ENCODE measurements around the gene DHRS4.
A peak's percentile ranks its signal among the peaks of the same experiment; 100 is the strongest.

Gene DHRS4

DNA sequence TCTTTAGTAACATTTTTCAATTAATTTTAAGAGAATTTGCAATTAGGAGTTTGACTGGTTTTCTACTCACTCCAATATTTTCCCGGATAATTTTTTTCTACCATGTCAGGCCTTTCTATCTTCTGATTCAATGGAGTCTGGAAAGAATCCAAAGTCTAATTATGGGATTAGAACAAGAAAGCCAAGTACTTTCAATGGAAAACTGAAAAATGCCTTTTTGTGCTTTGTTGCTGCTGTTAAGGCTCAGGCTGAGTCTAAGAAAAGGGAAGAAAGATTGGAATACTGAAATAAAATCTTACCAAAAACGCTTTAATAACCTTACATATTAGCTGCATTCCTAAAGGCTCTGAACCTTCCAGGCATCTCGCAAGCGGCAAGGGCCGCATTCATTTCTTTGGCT lies 24.4 kb upstream of the DHRS4 start:
- no peak overlapping the region for H3K4me3 ChIP-seq (ENCODE audit: low read depth, low read length, poor library complexity, severe bottlenecking)
- no peaks in the 10 kb centered on the region for H3K9me3 ChIP-seq (ENCODE audit: low read length)
- no peak overlapping the region for H2AFZ ChIP-seq (ENCODE audit: low read length)
- H3K4me2 ChIP-seq (ENCODE audit: low read length): no peak overlapping the region
- no peaks in the 10 kb centered on the region for H3F3A ChIP-seq (ENCODE audit: insufficient read depth, low read length)
- TF ChIP-seq CTCF (IDR thresholded peaks at IDR 0.05; ENCODE audit: low read length): no peak
- TF ChIP-seq EZH2 (IDR thresholded peaks at IDR 0.05; ENCODE audit: borderline replicate concordance, low read length): no peak
- H4K20me1 ChIP-seq (ENCODE audit: insufficient read depth, low read length): no peaks in the 10 kb centered on the region
- no peaks in the 10 kb centered on the region for H3K79me2 ChIP-seq (ENCODE audit: insufficient read depth, low read length)
- no peak overlapping the region for H3K27ac ChIP-seq (ENCODE audit: low read depth, low read length, poor library complexity, severe bottlenecking)
- H3K9me2 ChIP-seq (ENCODE audit: low read depth, low read length): no peaks in the 10 kb centered on the region
- no peaks in the 10 kb centered on the region for H3K27me3 ChIP-seq (ENCODE audit: insufficient read depth, low read length)
- no peaks in the 10 kb centered on the region for H3K4me1 ChIP-seq (ENCODE audit: insufficient read depth, low read length, severe bottlenecking)
- H3K36me3 ChIP-seq (ENCODE audit: insufficient read depth, low read length): no peaks in the 10 kb centered on the region
- H3K9ac ChIP-seq (ENCODE audit: low read length): no peak overlapping the region

DNA sequence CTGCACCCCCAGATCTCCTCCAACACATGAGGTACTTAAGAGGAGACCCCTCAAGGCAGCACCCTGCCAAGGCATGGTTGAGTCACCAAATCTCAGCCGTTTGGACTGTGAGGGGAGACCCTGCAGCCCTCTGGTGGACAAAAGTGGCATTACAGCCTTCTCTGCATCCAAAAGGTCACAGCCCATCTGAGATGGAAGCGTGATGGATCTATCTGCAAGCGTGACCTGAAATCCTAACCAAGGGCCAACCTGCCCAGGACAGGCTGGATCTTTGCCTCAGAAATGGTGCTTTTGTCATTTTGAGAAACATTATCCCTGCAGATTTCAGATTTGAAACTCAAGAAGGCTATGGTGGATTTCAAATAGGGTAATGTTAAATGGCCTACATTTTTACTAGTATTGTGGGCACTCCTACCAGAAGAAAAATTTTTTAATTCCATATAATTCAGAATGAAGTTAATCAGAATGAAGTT lies 23.7 kb upstream of the DHRS4 start:
- Histone ChIP-seq H3K9ac (ENCODE audit: low read length) (no peak overlapping the region), H3K36me3 (ENCODE audit: insufficient read depth, low read length) (no peaks in the 10 kb centered on the region), H2AFZ (ENCODE audit: low read length) (no peak overlapping the region), H3K79me2 (ENCODE audit: insufficient read depth, low read length) (no peaks in the 10 kb centered on the region), H3K27ac (ENCODE audit: low read depth, low read length, poor library complexity, severe bottlenecking) (no peak overlapping the region), H3F3A (ENCODE audit: insufficient read depth, low read length) (no peaks in the 10 kb centered on the region), H3K4me1 (ENCODE audit: insufficient read depth, low read length, severe bottlenecking) (no peaks in the 10 kb centered on the region), H3K9me2 (ENCODE audit: low read depth, low read length) (no peaks in the 10 kb centered on the region), H3K4me2 (ENCODE audit: low read length) (no peak overlapping the region), H3K27me3 (ENCODE audit: insufficient read depth, low read length) (no peaks in the 10 kb centered on the region), H3K9me3 (ENCODE audit: low read length) (no peaks in the 10 kb centered on the region), H4K20me1 (ENCODE audit: insufficient read depth, low read length) (no peaks in the 10 kb centered on the region), H3K4me3 (ENCODE audit: low read depth, low read length, poor library complexity, severe bottlenecking) (no peak overlapping the region)
- TF ChIP-seq CTCF (IDR thresholded peaks at IDR 0.05; ENCODE audit: low read length) (peak; percentile 88), EZH2 (IDR thresholded peaks at IDR 0.05; ENCODE audit: borderline replicate concordance, low read length) (no peak)

GRCh38 chr14:23930742-23931141 lies 22.8 kb upstream of the DHRS4 start:
- no peaks in the 10 kb centered on the region for H3K27me3 ChIP-seq (ENCODE audit: insufficient read depth, low read length)
- H4K20me1 ChIP-seq (ENCODE audit: insufficient read depth, low read length): no peaks in the 10 kb centered on the region
- H3K4me3 ChIP-seq (ENCODE audit: low read depth, low read length, poor library complexity, severe bottlenecking): no peak overlapping the region
- no peak overlapping the region for H3K4me2 ChIP-seq (ENCODE audit: low read length)
- H3K9me2 ChIP-seq (ENCODE audit: low read depth, low read length): no peaks in the 10 kb centered on the region
- no peaks in the 10 kb centered on the region for H3K9me3 ChIP-seq (ENCODE audit: low read length)
- no peaks in the 10 kb centered on the region for H3F3A ChIP-seq (ENCODE audit: insufficient read depth, low read length)
- no peaks in the 10 kb centered on the region for H3K79me2 ChIP-seq (ENCODE audit: insufficient read depth, low read length)
- H3K4me1 ChIP-seq (ENCODE audit: insufficient read depth, low read length, severe bottlenecking): no peaks in the 10 kb centered on the region
- no peak overlapping the region for H2AFZ ChIP-seq (ENCODE audit: low read length)
- no peak overlapping the region for H3K27ac ChIP-seq (ENCODE audit: low read depth, low read length, poor library complexity, severe bottlenecking)
- no peak for TF ChIP-seq EZH2 (IDR thresholded peaks at IDR 0.05; ENCODE audit: borderline replicate concordance, low read length)
- no peak overlapping the region for H3K9ac ChIP-seq (ENCODE audit: low read length)
- H3K36me3 ChIP-seq (ENCODE audit: insufficient read depth, low read length): no peaks in the 10 kb centered on the region

GRCh38 chr14:23931721-23932289 lies 21.8 kb upstream of the DHRS4 start:
- Histone ChIP-seq H3K4me2 (ENCODE audit: low read length) (no peak overlapping the region), H3K79me2 (ENCODE audit: insufficient read depth, low read length) (no peaks in the 10 kb centered on the region), H3K9me3 (ENCODE audit: low read length) (no peaks in the 10 kb centered on the region), H3K36me3 (ENCODE audit: insufficient read depth, low read length) (no peaks in the 10 kb centered on the region), H3K27me3 (ENCODE audit: insufficient read depth, low read length) (no peaks in the 10 kb centered on the region), H3K4me3 (ENCODE audit: low read depth, low read length, poor library complexity, severe bottlenecking) (no peak overlapping the region), H4K20me1 (ENCODE audit: insufficient read depth, low read length) (no peaks in the 10 kb centered on the region), H3K27ac (ENCODE audit: low read depth, low read length, poor library complexity, severe bottlenecking) (no peak overlapping the region), H2AFZ (ENCODE audit: low read length) (no peak overlapping the region), H3K9ac (ENCODE audit: low read length) (no peak overlapping the region), H3K9me2 (ENCODE audit: low read depth, low read length) (no peaks in the 10 kb centered on the region), H3F3A (ENCODE audit: insufficient read depth, low read length) (no peaks in the 10 kb centered on the region), H3K4me1 (ENCODE audit: insufficient read depth, low read length, severe bottlenecking) (no peaks in the 10 kb centered on the region)
- TF ChIP-seq CTCF (IDR thresholded peaks at IDR 0.05; ENCODE audit: low read length): no peak
- TF ChIP-seq EZH2 (IDR thresholded peaks at IDR 0.05; ENCODE audit: borderline replicate concordance, low read length): no peak
